ENCODE data around the gene APOO. TPM values are rescaled to one million over a fixed set of nuclear protein-coding genes. Genes with fewer than 3 reads are reported as not detected.

Gene APOO
- total RNA-seq, 4 donors from 2014 or later = 2.0 to 21.9 (median 11.2) TPM

DNA sequence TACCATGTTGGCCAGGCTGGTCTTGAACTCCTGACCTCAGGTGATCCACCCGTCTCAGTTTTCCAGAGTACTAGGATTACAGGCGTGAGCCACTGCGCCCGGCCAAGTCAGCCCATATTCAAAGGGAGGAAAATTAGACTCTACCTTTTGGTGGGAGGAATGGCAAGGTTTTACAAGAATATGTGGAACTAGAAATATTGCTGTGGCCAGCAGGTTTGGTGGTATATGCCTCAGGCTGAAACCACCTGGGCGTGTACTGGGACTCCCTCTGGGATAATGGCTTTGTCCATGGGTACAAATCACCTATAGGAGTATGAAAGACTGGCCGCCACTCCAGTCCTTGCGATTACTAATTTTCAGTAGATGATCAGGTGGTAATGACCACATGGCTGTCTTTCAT is 92.4 kb downstream of the APOO start:
- DNase-seq = no peak
- H3K36me3 ChIP-seq = no peaks in the 10 kb centered on the region
- no peaks in the 10 kb centered on the region for H3K9me3 ChIP-seq
- no peak overlapping the region for H3K27ac ChIP-seq
- H3K4me1 ChIP-seq = no peaks in the 10 kb centered on the region
- no peak overlapping the region for H3K4me3 ChIP-seq
- no peak for TF ChIP-seq POLR2A (IDR thresholded peaks at IDR 0.05)
- TF ChIP-seq, protein P1, sequence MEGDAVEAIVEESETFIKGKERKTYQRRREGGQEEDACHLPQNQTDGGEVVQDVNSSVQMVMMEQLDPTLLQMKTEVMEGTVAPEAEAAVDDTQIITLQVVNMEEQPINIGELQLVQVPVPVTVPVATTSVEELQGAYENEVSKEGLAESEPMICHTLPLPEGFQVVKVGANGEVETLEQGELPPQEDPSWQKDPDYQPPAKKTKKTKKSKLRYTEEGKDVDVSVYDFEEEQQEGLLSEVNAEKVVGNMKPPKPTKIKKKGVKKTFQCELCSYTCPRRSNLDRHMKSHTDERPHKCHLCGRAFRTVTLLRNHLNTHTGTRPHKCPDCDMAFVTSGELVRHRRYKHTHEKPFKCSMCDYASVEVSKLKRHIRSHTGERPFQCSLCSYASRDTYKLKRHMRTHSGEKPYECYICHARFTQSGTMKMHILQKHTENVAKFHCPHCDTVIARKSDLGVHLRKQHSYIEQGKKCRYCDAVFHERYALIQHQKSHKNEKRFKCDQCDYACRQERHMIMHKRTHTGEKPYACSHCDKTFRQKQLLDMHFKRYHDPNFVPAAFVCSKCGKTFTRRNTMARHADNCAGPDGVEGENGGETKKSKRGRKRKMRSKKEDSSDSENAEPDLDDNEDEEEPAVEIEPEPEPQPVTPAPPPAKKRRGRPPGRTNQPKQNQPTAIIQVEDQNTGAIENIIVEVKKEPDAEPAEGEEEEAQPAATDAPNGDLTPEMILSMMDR (IDR thresholded peaks at IDR 0.05) = no peak
- no peaks in the 10 kb centered on the region for H3K27me3 ChIP-seq
- intact Hi-C loops (cut with DNase I; ENCODE audit: low total_unique reads) = no loop called here

DNA sequence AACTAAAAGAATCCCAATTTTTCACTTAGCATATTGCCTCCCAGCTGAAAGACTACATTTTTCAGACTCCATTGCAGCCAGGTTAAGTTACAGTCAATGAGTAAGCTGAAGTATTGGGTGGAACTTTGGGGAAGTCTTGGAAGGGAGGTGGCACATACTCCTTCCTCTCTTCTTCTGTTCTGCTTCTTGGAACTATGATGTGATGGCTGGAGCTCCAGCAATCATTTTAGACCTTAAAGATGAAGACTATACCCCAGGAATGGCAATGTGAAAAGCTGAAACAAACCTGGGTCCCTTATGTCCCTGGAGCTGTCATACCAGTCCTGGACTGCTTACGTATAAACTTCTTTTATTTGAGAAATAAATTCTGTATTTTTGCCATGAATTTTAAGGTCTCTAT is 93.9 kb downstream of the APOO start:
- no peak overlapping the region for H3K4me3 ChIP-seq
- H3K27me3 ChIP-seq = no peaks in the 10 kb centered on the region
- TF ChIP-seq, protein P1 (IDR thresholded peaks at IDR 0.05) = no peak
- no peak for TF ChIP-seq POLR2A (IDR thresholded peaks at IDR 0.05)
- intact Hi-C loops (cut with DNase I; ENCODE audit: low total_unique reads) = no loop called here
- no peak overlapping the region for H3K27ac ChIP-seq
- DNase-seq = no peak
- no peaks in the 10 kb centered on the region for H3K36me3 ChIP-seq
- no peaks in the 10 kb centered on the region for H3K9me3 ChIP-seq
- H3K4me1 ChIP-seq = no peaks in the 10 kb centered on the region

DNA sequence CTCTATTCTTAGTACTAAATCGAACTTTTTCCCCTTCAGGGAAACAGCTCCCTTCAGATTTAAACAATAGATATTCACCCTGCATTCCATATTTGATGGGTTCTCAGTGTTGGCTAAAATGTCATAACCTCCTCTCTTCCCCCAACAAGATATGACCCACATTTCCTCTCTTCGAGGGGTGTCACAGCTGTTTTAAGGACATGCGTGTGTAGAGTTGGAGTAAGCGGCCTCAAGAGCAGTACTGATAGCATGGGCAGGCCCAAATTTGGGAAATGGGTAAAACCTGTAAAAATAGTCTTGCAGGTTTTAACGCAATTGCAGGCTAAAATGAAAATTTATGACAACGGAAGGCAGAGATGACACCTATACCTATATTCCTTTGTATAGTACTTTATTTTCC is 96.1 kb downstream of the APOO start:
- peak overlapping the region in 1 of 2 donors; percentile 45 for H3K27ac ChIP-seq
- no peak for DNase-seq
- no peaks in the 10 kb centered on the region for H3K27me3 ChIP-seq
- H3K9me3 ChIP-seq = no peaks in the 10 kb centered on the region
- no peaks in the 10 kb centered on the region for H3K36me3 ChIP-seq
- intact Hi-C loops (cut with DNase I; ENCODE audit: low total_unique reads) = no loop called here
- H3K4me3 ChIP-seq = no peak overlapping the region
- TF ChIP-seq, protein P1 (IDR thresholded peaks at IDR 0.05) = no peak
- TF ChIP-seq POLR2A (IDR thresholded peaks at IDR 0.05) = no peak
- no peaks in the 10 kb centered on the region for H3K4me1 ChIP-seq

DNA sequence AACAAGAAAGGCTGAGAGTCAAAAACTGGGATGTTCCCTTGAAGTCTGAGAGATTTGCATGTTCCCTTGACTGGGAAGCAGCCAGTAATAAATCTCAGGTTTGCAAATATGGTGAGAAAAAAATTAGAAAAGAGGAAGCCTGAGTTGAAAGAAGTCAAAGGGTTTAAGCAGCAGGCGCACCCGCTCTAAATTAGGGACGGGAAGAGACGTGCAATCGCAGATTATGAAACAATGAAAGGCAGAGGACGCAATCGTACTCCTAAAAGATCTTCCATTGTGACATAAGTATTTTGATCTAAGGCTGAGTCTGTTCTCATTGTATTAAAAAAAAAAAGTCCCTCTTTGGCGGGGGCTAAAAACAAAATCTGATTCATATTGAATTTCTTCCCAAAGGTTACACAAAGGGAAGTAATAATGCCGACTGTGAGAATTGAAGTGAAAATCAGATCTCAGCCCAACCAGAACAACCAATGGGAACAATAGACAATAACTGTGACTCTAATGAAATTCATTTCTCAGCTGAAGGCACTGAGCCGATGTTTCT is 96.6 kb downstream of the APOO start:
- H3K4me1 ChIP-seq = no peaks in the 10 kb centered on the region
- peak overlapping the region in 1 of 2 donors; percentile 45 for H3K27ac ChIP-seq
- TF ChIP-seq, protein P1 (IDR thresholded peaks at IDR 0.05) = no peak
- no peak for TF ChIP-seq POLR2A (IDR thresholded peaks at IDR 0.05)
- no peak overlapping the region for H3K4me3 ChIP-seq
- intact Hi-C loops (cut with DNase I; ENCODE audit: low total_unique reads) = no loop called here
- H3K36me3 ChIP-seq = no peaks in the 10 kb centered on the region
- no peaks in the 10 kb centered on the region for H3K27me3 ChIP-seq
- H3K9me3 ChIP-seq = no peaks in the 10 kb centered on the region
- peak in 1 of 2 donors; percentile 43 for DNase-seq

DNA sequence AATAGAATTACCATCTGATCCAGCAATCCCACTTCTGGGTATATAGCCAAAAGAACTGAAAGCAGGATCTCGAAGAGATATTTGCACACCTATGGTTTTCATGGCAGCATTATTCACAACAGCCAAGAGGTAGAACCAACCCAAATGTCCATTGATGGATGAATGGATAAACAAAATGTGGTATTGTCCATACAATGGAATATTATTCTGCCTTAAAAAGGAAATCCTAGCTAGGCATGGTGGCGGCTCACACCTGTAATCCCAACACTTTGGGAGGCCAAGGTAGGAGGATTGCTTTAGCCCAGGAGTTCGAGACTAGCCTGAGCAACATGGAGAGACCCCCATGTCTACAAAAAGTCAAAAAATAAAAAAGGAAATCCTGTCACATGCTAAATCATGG is 97.5 kb downstream of the APOO start:
- no peaks in the 10 kb centered on the region for H3K4me1 ChIP-seq
- no peaks in the 10 kb centered on the region for H3K27me3 ChIP-seq
- intact Hi-C loops (cut with DNase I; ENCODE audit: low total_unique reads) = no loop called here
- no peak overlapping the region for H3K4me3 ChIP-seq
- H3K36me3 ChIP-seq = no peaks in the 10 kb centered on the region
- H3K9me3 ChIP-seq = no peaks in the 10 kb centered on the region
- no peak for DNase-seq
- H3K27ac ChIP-seq = peak overlapping the region in 1 of 2 donors; percentile 45
- TF ChIP-seq POLR2A (IDR thresholded peaks at IDR 0.05) = no peak
- TF ChIP-seq, protein P1 (IDR thresholded peaks at IDR 0.05) = no peak

Measured in uterus (tissue), 4 donors.